ENCODE results near the gene NPAS2. TPM values are rescaled to one million over a fixed set of nuclear protein-coding genes. Genes with fewer than 3 reads are reported as not detected.

Gene NPAS2
- total RNA-seq, 1 donor from 2014 or later = 72.6 TPM

DNA sequence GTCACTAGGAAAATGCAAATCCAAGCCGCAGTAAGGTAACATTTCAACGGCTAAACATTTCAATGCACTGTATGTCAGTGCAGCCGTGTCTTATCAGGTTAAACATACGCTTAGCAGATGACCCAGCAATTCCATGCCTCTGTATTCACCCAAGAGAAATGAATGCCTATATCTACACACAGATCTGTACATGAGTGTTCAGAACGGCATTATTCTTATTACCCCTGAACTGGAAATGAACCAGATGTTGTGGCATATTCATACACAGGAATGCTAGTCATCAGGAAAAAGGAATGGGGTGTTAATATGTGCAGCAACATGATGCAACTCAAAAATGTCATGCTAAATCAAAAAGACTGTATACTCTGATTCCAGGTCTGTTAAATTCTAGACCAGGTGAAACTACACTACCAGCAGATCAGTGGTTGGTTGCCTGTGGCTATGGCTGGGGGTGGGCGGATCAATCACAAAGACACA, 101.8 kb downstream of the NPAS2 start:
- DNase-seq (ENCODE audit: low spot score in 2 of 2) = no peak
- Histone ChIP-seq H3K4me3 (no peak overlapping the region), H3K36me3 (no peaks in the 10 kb centered on the region), H3K27me3 (no peaks in the 10 kb centered on the region), H3K9me3 (no peaks in the 10 kb centered on the region), H3K4me1 (peaks cover 5 to 11% of the 10 kb centered on the region in 2 donors), H3K27ac (no peak overlapping the region)
- intact Hi-C loops (cut with DNase I) = loop anchor here (5.0 kb wide), 1 partner anchor 56 kb away; no protein-coding TSS in a partner anchor
- TF ChIP-seq, protein P1, sequence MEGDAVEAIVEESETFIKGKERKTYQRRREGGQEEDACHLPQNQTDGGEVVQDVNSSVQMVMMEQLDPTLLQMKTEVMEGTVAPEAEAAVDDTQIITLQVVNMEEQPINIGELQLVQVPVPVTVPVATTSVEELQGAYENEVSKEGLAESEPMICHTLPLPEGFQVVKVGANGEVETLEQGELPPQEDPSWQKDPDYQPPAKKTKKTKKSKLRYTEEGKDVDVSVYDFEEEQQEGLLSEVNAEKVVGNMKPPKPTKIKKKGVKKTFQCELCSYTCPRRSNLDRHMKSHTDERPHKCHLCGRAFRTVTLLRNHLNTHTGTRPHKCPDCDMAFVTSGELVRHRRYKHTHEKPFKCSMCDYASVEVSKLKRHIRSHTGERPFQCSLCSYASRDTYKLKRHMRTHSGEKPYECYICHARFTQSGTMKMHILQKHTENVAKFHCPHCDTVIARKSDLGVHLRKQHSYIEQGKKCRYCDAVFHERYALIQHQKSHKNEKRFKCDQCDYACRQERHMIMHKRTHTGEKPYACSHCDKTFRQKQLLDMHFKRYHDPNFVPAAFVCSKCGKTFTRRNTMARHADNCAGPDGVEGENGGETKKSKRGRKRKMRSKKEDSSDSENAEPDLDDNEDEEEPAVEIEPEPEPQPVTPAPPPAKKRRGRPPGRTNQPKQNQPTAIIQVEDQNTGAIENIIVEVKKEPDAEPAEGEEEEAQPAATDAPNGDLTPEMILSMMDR (IDR thresholded peaks at IDR 0.05) = no peak

DNA sequence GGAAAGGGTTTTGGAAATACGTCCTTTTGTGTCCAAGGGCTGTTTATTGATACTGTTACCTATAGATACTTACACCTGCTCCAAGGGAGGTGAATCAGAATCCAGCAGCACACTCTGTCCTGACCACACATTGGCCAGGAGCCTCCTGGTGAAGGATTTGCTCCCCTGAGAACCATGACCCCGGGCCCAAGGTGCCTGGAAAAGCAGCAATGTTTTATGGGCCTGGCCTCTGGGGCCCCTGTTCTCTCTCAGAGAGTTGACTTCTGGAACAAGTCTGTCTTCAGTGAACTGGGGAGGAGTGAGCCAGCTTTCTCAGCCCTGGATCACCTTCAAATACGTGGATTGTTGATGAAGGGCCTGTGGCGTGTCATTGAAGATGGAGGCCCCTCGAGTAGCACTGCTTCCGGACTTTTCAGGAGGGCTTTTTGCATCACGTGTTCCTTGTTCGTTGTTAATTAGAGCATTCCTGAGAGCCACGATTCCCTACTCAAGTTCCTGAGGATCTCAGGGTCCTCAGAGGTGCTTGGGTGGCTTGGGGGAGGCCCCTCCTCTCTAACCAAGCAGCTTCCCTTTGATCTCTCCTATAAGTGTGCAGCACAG, 103.6 kb downstream of the NPAS2 start:
- Histone ChIP-seq H3K4me3 (no peak overlapping the region), H3K36me3 (no peaks in the 10 kb centered on the region), H3K27me3 (no peaks in the 10 kb centered on the region), H3K9me3 (no peaks in the 10 kb centered on the region), H3K27ac (peak overlapping the region; percentile 86 to 90), H3K4me1 (peaks cover 5 to 11% of the 10 kb centered on the region in 2 donors)
- intact Hi-C loops (cut with DNase I) = loop anchor here (2.0 to 5.0 kb wide), 2 partner anchors 54 to 103 kb away; partner anchors contain the start of gene NPAS2
- DNase-seq (ENCODE audit: low spot score in 2 of 2) = no peak
- TF ChIP-seq, protein P1 (IDR thresholded peaks at IDR 0.05) = no peak

DNA sequence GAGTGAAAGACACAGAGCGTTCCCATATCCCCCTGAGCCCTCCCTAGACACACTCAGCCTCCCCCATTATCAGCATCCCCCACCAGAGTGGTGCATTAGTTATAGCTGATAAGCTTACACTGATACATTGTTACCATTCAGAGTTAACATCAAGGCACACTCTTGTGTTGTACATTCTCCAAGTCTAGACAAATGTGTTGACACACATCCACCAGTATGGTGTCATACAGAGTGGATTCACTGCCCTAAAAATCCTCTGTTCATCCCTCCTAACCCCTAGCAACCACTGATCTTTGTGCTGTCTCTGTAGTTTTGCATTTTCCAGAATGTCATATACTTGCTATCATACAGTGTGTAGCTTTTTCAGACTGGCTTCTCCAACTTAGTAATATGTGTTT, 104.2 kb downstream of the NPAS2 start:
- no peaks in the 10 kb centered on the region for H3K36me3 ChIP-seq
- peaks cover 5 to 11% of the 10 kb centered on the region in 2 donors for H3K4me1 ChIP-seq
- no peaks in the 10 kb centered on the region for H3K9me3 ChIP-seq
- H3K27me3 ChIP-seq = no peaks in the 10 kb centered on the region
- intact Hi-C loops (cut with DNase I) = loop anchor here (2.0 to 5.0 kb wide), 2 partner anchors 53 to 103 kb away; partner anchors contain the start of gene NPAS2
- DNase-seq (ENCODE audit: low spot score in 2 of 2) = no peak
- TF ChIP-seq, protein P1 (IDR thresholded peaks at IDR 0.05) = no peak
- peak overlapping the region; percentile 41 to 58 for H3K4me3 ChIP-seq
- peak overlapping the region; percentile 86 to 90 for H3K27ac ChIP-seq

DNA sequence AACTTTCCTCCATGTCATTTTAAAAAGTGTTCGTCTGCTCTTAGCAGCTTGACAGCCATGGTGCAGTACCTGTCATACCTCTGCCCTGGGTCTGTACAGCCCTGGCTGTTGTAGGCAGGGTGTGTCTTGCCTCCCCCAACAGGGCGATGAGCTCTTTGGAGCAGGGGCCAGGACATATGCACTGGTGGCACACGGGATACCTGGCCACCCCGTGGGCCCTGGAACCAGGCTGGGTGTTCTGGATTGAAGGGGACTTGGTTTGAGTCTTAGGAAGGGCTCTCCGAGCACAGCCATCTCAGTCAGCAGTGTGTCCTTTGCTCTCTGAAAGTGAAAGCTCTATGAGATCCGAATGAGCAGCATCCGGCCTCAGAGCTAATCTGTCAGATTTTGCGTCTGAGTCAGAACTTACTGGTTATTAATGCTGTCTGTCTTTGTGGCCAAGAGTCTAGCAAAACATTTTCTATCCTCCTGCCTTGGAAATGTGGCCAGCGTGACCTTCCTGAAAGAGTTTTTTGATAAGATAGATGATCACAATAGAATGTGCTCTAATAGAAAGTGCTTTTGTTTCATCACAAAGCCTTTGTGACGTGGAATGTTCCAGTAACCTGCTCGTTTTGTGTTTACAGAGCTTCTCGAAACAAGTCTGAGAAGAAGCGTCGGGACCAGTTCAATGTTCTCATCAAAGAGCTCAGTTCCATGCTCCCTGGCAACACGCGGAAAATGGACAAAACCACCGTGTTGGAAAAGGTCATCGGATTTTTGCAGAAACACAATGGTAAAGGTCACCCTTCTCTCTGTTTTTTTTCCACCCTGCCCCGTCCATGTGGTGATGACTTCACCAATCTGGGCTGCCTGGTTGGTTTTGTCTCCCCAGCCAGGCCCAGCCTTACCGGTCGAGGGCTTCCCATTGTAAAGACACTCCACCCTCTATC, 104.8 kb downstream of the NPAS2 start:
- Histone ChIP-seq H3K4me3 (peak overlapping the region; percentile 41 to 58), H3K27ac (peak overlapping the region; percentile 86 to 90), H3K9me3 (no peaks in the 10 kb centered on the region), H3K4me1 (peaks cover 5 to 11% of the 10 kb centered on the region in 2 donors), H3K27me3 (no peaks in the 10 kb centered on the region), H3K36me3 (no peaks in the 10 kb centered on the region)
- TF ChIP-seq, protein P1 (IDR thresholded peaks at IDR 0.05) = no peak
- intact Hi-C loops (cut with DNase I) = loop anchor here (2.0 to 5.0 kb wide), 3 partner anchors 47 to 104 kb away; partner anchors contain the start of gene NPAS2
- DNase-seq (ENCODE audit: low spot score in 2 of 2) = peak in 1 of 2 donors; percentile 71

DNA sequence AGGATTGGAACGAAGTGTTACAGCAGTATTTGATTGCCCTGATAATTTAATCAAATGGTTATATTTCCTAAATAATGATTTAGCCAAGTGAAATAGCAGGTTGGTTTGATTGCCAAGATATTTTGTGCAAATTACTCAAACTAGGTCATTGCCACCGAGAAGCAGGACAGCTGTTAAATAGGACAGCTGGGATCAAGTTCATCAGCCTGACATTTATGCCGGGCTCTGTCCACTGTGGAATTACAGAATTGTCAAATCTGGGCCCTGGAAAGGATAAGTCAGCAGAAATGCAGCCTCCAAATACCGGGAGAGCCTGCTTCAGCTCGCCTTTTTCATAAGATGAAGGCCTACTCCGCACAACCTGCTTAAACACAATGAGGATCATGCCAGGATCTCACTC, 108.3 kb downstream of the NPAS2 start:
- Histone ChIP-seq H3K9me3 (no peaks in the 10 kb centered on the region), H3K4me1 (peaks cover 5 to 11% of the 10 kb centered on the region in 2 donors), H3K4me3 (no peak overlapping the region), H3K36me3 (peaks cover 0 to 4% of the 10 kb centered on the region in 2 donors), H3K27ac (no peak overlapping the region), H3K27me3 (no peaks in the 10 kb centered on the region)
- intact Hi-C loops (cut with DNase I) = loop anchor here (5.0 kb wide), 1 partner anchor 51 kb away; no protein-coding TSS in a partner anchor
- TF ChIP-seq, protein P1 (IDR thresholded peaks at IDR 0.05) = no peak
- DNase-seq (ENCODE audit: low spot score in 2 of 2) = peak in 1 of 2 donors; percentile 22

Measured in ascending aorta (tissue), 2 donors.